Measurements from ENCODE around the gene LARGE1. TPM values are rescaled to one million over a fixed set of nuclear protein-coding genes. Genes with fewer than 3 reads are reported as not detected.

The LARGE1 gene
- total and polyA plus RNA-seq, 2 of the 8 experiments (the other 6 are each of a cell fraction or from before 2014, with no cell fraction given), result 43.7 to 83.0 TPM

DNA sequence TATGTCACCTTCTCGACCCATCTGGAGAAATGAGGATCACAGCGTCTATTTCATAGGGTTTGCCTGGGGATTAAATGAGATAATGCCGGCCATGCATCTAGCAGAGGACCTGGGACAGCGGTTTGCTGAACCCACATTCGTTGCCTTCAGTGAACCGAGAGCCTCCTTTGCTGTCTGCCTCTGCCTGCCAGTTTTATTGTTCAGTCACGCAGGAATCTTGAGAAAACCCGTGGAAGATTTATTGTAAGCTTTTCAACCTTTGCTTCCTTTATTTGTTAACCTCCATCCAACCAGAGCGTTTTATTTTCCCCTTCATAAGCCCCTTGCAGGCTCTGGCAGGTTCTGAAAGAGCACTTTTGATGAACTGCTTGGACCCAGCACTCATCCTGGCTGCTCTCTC is 659.8 kb downstream of the LARGE1 start:
- H3K27me3 ChIP-seq (replicated peaks in 1 of 4; ENCODE audit: control insufficient read depth in 3 of 4, extremely low read depth in 1 of 4, insufficient read depth in 3 of 4, low read length in 3 of 4), result no peaks in the 10 kb centered on the region
- no peak overlapping the region for H3K23ac ChIP-seq (ENCODE audit: insufficient read length)
- no peak for FAIRE-seq
- CTCF ChIA-PET (ENCODE audit: partially characterized antibody), result interaction anchor here (0.9 to 1.2 kb wide), 2 partner anchors 15 to 33 kb away, joined by 3 to 4 read pairs; no protein-coding TSS in a partner anchor
- no peak overlapping the region for H3K4me3 ChIP-seq (ENCODE audit: extremely low read depth in 1 of 4, insufficient read depth in 2 of 4, low read depth in 3 of 4, low read length in 4 of 4)
- no peak overlapping the region for H2AFZ ChIP-seq (ENCODE audit: low read length)
- no peaks in the 10 kb centered on the region; the same call in 1 of the 2 replicates for H3K23me2 ChIP-seq (ENCODE audit: low read depth, low read length)
- no peak overlapping the region for H3K4ac ChIP-seq (replicated peaks; ENCODE audit: insufficient read length, low read depth, low read length)
- no peak overlapping the region for H3K4me2 ChIP-seq (ENCODE audit: insufficient read depth in 1 of 2, low read depth in 2 of 2, low read length in 2 of 2)
- H4K91ac ChIP-seq (replicated peaks; ENCODE audit: insufficient read length, low read length), result no peak overlapping the region
- no peak overlapping the region for H3K18ac ChIP-seq (ENCODE audit: extremely low read depth, low read length)
- H3K79me1 ChIP-seq (ENCODE audit: low read depth, low read length), result no peaks in the 10 kb centered on the region
- no peaks in the 10 kb centered on the region for H3K79me2 ChIP-seq (ENCODE audit: control insufficient read depth in 1 of 2, insufficient read depth in 2 of 2, low read length in 2 of 2)
- DNase-seq (ENCODE audit: low read depth in 1 of 2, low spot score in 2 of 2), result no peak
- no peak overlapping the region for H2BK120ac ChIP-seq (replicated peaks; ENCODE audit: low read depth, low read length)
- H2BK5ac ChIP-seq (ENCODE audit: low read depth, low read length), result no peak overlapping the region
- no peak overlapping the region for H3K27ac ChIP-seq (ENCODE audit: low read depth, low read length)
- H2AK5ac ChIP-seq (ENCODE audit: low read depth, low read length), result no peak overlapping the region
- POLR2A ChIA-PET (ENCODE audit: partially characterized antibody), result no interaction called here
- no peaks in the 10 kb centered on the region; a peak in 1 of 7 replicates for H3K4me1 ChIP-seq (replicated peaks in 1 of 4; ENCODE audit: control insufficient read depth in 3 of 4, insufficient read depth in 4 of 4, low read length in 3 of 4)
- 88% methylated on average over 9 of the region's 9 CpGs; no CpG with 5 or more reads in 1 of the 2 experiments for WGBS, 2 experiments (ENCODE audit: extremely low coverage in 1 of 2, insufficient coverage in 1 of 2, insufficient read length in 1 of 2, insufficient replicate concordance in 2 of 2, low coverage in 1 of 2, low lambda C conversion rate in 2 of 2, missing lambda C conversion rate in 1 of 2)
- TF ChIP-seq, protein P1, sequence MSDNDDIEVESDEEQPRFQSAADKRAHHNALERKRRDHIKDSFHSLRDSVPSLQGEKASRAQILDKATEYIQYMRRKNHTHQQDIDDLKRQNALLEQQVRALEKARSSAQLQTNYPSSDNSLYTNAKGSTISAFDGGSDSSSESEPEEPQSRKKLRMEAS (IDR thresholded peaks at IDR 0.05), result no peak
- TF ChIP-seq TBP (IDR thresholded peaks at IDR 0.05; ENCODE audit: low read depth, low read length) (no peak), GABPA (IDR thresholded peaks at IDR 0.05; ENCODE audit: borderline replicate concordance, insufficient read depth, low read length) (no peak), ASH2L (IDR thresholded peaks at IDR 0.05; ENCODE audit: low read length) (no peak)
- TF ChIP-seq, protein P2, sequence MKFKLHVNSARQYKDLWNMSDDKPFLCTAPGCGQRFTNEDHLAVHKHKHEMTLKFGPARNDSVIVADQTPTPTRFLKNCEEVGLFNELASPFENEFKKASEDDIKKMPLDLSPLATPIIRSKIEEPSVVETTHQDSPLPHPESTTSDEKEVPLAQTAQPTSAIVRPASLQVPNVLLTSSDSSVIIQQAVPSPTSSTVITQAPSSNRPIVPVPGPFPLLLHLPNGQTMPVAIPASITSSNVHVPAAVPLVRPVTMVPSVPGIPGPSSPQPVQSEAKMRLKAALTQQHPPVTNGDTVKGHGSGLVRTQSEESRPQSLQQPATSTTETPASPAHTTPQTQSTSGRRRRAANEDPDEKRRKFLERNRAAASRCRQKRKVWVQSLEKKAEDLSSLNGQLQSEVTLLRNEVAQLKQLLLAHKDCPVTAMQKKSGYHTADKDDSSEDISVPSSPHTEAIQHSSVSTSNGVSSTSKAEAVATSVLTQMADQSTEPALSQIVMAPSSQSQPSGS (IDR thresholded peaks at IDR 0.05; ENCODE audit: low read length), result no peak
- H4K8ac ChIP-seq (ENCODE audit: extremely low read depth, insufficient read depth, low read length), result no peak overlapping the region
- H3K56ac ChIP-seq (replicated peaks; ENCODE audit: insufficient read length, low read depth, low read length), result no peak overlapping the region
- no peak overlapping the region for H2BK12ac ChIP-seq (ENCODE audit: low read depth, low read length)
- H3K36me3 ChIP-seq (ENCODE audit: control insufficient read depth in 2 of 4, insufficient read depth in 4 of 4, low read length in 3 of 4), result no peaks in the 10 kb centered on the region
- H4K5ac ChIP-seq (ENCODE audit: insufficient read length, low read depth, low read length), result no peak overlapping the region
- no peaks in the 10 kb centered on the region for H3K9me3 ChIP-seq (ENCODE audit: insufficient read depth in 2 of 2, low read depth in 1 of 2, low read length in 1 of 2)
- no peak overlapping the region for H2BK20ac ChIP-seq (ENCODE audit: low read length)
- H2BK15ac ChIP-seq (ENCODE audit: low read length), result no peak overlapping the region
- no peak overlapping the region for H3K14ac ChIP-seq (ENCODE audit: insufficient read length)
- H3K9ac ChIP-seq (replicated peaks in 1 of 4; ENCODE audit: extremely low read depth in 1 of 4, low read depth in 3 of 4, low read length in 3 of 4), result no peak overlapping the region
- H4K20me1 ChIP-seq (replicated peaks in 1 of 2; ENCODE audit: control insufficient read depth in 1 of 2, insufficient read depth in 2 of 2, low read length in 2 of 2), result no peaks in the 10 kb centered on the region
